ENCODE measurements around the gene GALNTL6. TPM values are rescaled to one million over a fixed set of nuclear protein-coding genes. Genes with fewer than 3 reads are reported as not detected.

Gene GALNTL6
- total and polyA plus RNA-seq, 2 of the 4 experiments (the other 2 are of a cell fraction), result under 0.01 TPM; not detected in 1

GRCh38 chr4:172808196-172808595 is 995.0 kb downstream of the GALNTL6 start:
- dilution Hi-C loops (cut with HindIII; ENCODE audit: low sequenced_read_pairs, unreplicated experiment), result no loop called here
- H2BK20ac ChIP-seq (ENCODE audit: low read depth, low read length), result no peak overlapping the region
- H3K4me1 ChIP-seq (ENCODE audit: control insufficient read depth, insufficient read depth, low read length), result no peaks in the 10 kb centered on the region
- H4K5ac ChIP-seq (ENCODE audit: low read depth, low read length), result no peak overlapping the region
- intact Hi-C loops (cut with micrococcal nuclease), result no loop called here
- ChIA-PET CTCF (no interaction called here), POLR2A (ENCODE audit: unreplicated experiment) (no interaction called here)
- no peak overlapping the region for H2BK5ac ChIP-seq (ENCODE audit: low read depth, low read length, poor library complexity, severe bottlenecking)
- H3K18ac ChIP-seq (ENCODE audit: low read depth, low read length), result no peak overlapping the region
- no peak for DNase-seq
- H2AFZ ChIP-seq (replicated peaks; ENCODE audit: low read length, poor library complexity), result no peak overlapping the region
- H2BK15ac ChIP-seq (ENCODE audit: low read depth, low read length), result no peak overlapping the region
- no peak overlapping the region for H2AK9ac ChIP-seq (replicated peaks; ENCODE audit: low read depth, low read length, poor library complexity)
- BruUV-seq (replicated peaks), result no TSS peak
- H2AK5ac ChIP-seq (ENCODE audit: low read depth, low read length), result no peak overlapping the region
- H4K20me1 ChIP-seq (ENCODE audit: insufficient read depth, low read length), result no peaks in the 10 kb centered on the region
- no peak overlapping the region for H4K8ac ChIP-seq (ENCODE audit: low read depth in 2 of 2, low read length in 2 of 2)
- H3K9me3 ChIP-seq (ENCODE audit: control insufficient read depth, insufficient read depth, low read length), result no peaks in the 10 kb centered on the region
- no peaks in the 10 kb centered on the region for H3K36me3 ChIP-seq (ENCODE audit: control insufficient read depth, insufficient read depth, low read length)
- H3K4me3 ChIP-seq (ENCODE audit: insufficient read depth, low read depth, low read length), result no peak overlapping the region
- H3K27ac ChIP-seq (ENCODE audit: insufficient read depth, low read length), result no peak overlapping the region
- WGBS, 2 experiments (ENCODE audit: extremely low coverage in 2 of 2, insufficient read length in 1 of 2), result no CpG with 5 or more reads among the region's 4 CpGs
- H3K23ac ChIP-seq (ENCODE audit: low read depth, low read length), result no peak overlapping the region
- ATAC-seq (ENCODE audit: low read depth), result no peak
- H3K4ac ChIP-seq (ENCODE audit: low read depth, low read length), result no peak overlapping the region
- H2BK120ac ChIP-seq (ENCODE audit: low read depth, low read length), result no peak overlapping the region
- no peak overlapping the region for H3K56ac ChIP-seq (ENCODE audit: extremely low read depth, insufficient read depth, low read length)
- H4K91ac ChIP-seq (ENCODE audit: insufficient read depth, low read depth, low read length), result no peak overlapping the region
- H3K27me3 ChIP-seq (ENCODE audit: control insufficient read depth, insufficient read depth, low read length), result no peaks in the 10 kb centered on the region
- H3K9me1 ChIP-seq (ENCODE audit: insufficient read depth, low read length), result no peaks in the 10 kb centered on the region
- no peak overlapping the region for H3K4me2 ChIP-seq (ENCODE audit: low read depth, low read length)
- in situ Hi-C loops (cut with MboI; ENCODE audit: low sequenced_read_pairs), result no loop called here
- H3K9ac ChIP-seq (ENCODE audit: low read depth, low read length), result no peak overlapping the region
- H3K79me1 ChIP-seq (ENCODE audit: low read depth in 1 of 2, low read length in 2 of 2), result no peaks in the 10 kb centered on the region
- H3K14ac ChIP-seq (replicated peaks; ENCODE audit: low read depth, low read length), result no peak overlapping the region
- TF ChIP-seq MAZ (IDR thresholded peaks at IDR 0.05; ENCODE audit: borderline replicate concordance, low read depth, low read length) (no peak), MXI1 (IDR thresholded peaks at IDR 0.05; ENCODE audit: borderline replicate concordance, low read depth, low read length) (no peak), BHLHE40 (IDR thresholded peaks at IDR 0.05; ENCODE audit: low read depth, low read length) (no peak), CEBPB (IDR thresholded peaks at IDR 0.05; ENCODE audit: low read depth, low read length) (no peak), ELK1 (IDR thresholded peaks at IDR 0.05; ENCODE audit: borderline replicate concordance, low read depth, low read length) (no peak), RCOR1 (IDR thresholded peaks at IDR 0.05; ENCODE audit: insufficient replicate concordance, low read length) (no peak), RAD21 (IDR thresholded peaks at IDR 0.05; ENCODE audit: low read length) (no peak), FOS (IDR thresholded peaks at IDR 0.05; ENCODE audit: low read depth, low read length) (no peak), CTCF (conservative IDR thresholded peaks at IDR 0.05; ENCODE audit: low read depth, low read length) (no peak), NFE2L2 (IDR thresholded peaks at IDR 0.05; ENCODE audit: low read depth, low read length) (no peak), USF2 (IDR thresholded peaks at IDR 0.05; ENCODE audit: low read depth, low read length) (no peak), MAFK (IDR thresholded peaks at IDR 0.05; ENCODE audit: low read depth, low read length) (no peak), CHD1 (IDR thresholded peaks at IDR 0.05; ENCODE audit: low read depth, low read length) (no peak), RFX5 (IDR thresholded peaks at IDR 0.05; ENCODE audit: low read depth, low read length) (no peak), POLR2A (IDR thresholded peaks at IDR 0.05; ENCODE audit: low read depth, low read length) (no peak), SMC3 (IDR thresholded peaks at IDR 0.05; ENCODE audit: low read depth, low read length) (no peak)
